NCI-H446 (cell line): ENCODE data around the gene AFF2.

Source experiments
- DNase-seq, 2 experiments: peaks; one replicate each; lab custom pipeline; 2025; lab: John Stamatoyannopoulos, UW

The AFF2 gene

GRCh38 chrX:148582353-148582752 is 81.9 kb downstream of the AFF2 start:
- DNase-seq = no peak

GRCh38 chrX:148588649-148589310 is 88.4 kb downstream of the AFF2 start:
- no peak for DNase-seq

DNA sequence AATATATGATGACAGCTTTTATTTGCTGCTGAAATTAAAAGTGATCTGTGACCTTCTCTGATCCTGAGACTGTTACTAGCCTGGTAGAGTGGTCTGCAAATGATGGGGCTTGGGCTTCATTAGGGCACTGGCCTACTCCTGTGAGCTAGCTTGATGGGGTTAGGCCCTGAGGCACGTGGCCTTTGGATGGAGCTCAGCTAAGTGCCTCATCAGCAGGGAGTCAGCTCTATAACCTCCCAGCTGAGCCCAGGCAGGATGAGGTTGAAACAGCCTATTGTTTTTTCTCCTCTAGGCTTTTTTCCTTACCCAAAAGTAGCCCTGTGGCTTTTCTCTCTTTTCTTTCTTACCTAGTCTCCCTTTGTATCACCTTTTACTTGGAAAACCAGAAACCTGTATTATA is 92.2 kb downstream of the AFF2 start:
- DNase-seq = no peak

- DNase-seq = no peak
Measured at GRCh38 chrX:148593146-148593545, 92.7 kb downstream of the AFF2 start.

GRCh38 chrX:148593987-148594386 is 93.6 kb downstream of the AFF2 start:
- DNase-seq = no peak

- DNase-seq = no peak
Measured at GRCh38 chrX:148599404-148599803, 99.0 kb downstream of the AFF2 start.

DNA sequence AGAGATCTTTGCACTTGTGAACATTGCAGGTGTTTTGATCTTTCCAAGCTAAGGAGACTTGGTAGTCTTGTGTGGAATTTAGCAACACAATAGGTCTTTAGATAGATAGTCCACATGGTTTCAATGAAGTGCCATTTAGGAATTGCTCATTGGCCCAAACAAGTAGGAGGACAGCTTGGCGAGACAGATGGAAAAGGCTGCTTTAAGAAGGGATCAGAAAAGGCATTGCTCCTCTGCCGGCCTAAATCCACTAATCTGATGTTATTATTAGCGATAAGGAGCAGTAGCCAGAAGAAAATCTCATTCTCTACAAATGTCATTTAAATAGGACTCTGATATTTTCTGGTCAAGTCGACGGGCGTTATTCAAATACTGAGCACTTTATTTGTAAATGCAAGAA is 99.7 kb downstream of the AFF2 start:
- no peak for DNase-seq

DNA sequence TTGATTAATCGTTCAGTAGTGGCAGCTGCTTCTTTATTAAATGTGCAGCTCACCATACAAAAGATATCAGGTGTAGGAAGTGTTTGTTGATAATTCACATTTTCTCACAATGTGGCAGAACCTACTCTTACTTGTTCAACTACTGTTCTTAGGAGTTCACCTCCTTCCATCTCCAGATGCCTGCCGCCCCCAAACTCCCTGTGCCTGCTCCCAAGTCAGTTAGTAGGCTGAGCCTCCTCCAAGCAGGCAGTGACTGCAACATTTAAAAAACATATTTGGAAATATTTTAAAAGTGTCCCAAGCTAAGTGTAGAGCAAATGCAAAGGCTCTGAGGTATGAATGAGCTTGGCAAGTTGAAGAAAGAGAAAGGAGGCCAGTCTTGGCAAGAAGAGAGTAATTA is 100.2 kb downstream of the AFF2 start:
- DNase-seq = no peak

DNA sequence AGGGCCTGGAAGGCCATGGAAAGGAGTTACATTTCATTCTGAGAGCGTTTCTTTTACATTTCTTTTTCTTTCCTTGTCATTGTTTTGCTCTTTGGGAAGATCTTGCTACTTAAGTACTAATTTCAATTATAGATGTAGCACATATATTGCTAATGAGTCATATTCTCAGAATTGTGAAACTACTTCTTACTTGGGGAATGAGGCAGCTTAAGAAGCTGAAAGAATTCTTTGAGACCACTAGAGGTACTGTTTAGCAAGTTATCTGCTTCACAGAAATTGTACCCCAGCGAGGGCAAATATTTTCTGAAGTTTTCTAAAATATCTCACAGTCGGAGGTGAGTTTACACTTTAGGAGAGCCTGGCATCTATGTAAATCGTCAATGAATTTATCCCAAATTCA is 100.6 kb downstream of the AFF2 start:
- no peak for DNase-seq

GRCh38 chrX:148609515-148610327 is 109.3 kb downstream of the AFF2 start:
- DNase-seq = no peak

GRCh38 chrX:148610328-148610698 is 109.9 kb downstream of the AFF2 start:
- DNase-seq = no peak

GRCh38 chrX:148611993-148612392 is 111.6 kb downstream of the AFF2 start:
- DNase-seq = no peak

GRCh38 chrX:148612431-148612830 is 112.0 kb downstream of the AFF2 start:
- no peak for DNase-seq

DNA sequence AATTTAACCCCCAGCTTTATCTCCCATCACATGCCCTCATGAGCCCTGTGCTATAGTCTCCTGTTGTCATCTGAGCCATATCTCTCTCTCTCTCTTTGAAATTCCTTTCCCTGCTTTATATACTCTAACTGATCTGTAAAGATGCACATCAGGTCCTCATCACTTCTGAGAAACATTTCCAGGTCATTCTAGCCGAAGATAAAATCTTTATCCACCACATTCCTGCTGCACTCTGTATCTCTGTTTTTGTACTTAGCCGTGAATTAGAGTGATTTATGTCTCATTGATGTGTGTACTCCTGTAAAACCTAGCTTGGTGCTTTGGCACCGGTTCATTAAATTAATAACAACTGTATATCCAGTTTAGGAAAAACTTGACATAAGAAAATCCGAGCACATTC is 113.2 kb downstream of the AFF2 start:
- DNase-seq = no peak

- DNase-seq = no peak
Measured at GRCh38 chrX:148615491-148615890, 115.1 kb downstream of the AFF2 start.

DNA sequence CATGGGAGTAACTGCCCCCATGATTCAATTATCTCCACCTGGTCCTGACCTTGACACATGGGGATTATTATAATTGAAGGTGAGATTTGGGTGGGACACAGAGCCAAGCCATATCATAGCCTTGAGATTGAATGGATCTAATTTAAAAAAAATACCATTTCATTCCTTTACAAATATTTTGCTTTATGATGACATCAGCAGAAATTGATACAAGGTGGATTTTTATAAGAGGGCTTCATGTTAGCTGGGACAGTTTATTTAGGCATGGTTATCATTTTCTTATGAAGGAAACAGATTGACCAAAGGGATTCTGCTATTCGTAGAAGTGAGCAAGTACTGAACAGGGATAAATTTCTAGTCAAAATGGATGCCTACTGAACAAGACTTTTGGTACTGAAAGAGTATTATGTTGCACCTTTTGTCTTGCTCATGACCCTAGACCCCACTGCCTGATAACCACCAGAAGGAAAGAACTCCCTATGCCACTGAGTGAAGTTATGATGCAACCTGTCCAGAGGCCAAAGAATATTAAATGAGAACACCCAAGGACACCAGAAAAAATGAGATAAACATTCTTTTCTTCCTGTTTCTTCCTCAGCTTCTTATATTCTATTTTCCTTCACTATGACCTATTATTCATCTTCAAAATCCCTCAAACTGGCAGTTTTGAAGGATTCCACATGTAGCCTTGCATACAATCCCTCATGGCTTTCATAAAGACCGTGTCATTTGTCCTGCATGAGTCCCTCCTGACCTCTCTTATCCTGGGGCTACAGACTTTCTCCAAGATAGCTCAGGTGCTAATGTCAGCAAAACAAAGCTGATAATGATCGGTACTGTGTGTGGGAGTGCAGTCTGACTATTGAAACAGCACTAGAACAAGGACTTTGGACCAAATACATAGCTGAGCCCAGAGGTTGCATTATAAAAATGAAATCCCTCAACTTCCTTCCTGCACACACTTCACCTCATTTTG is 118.3 kb downstream of the AFF2 start:
- no peak for DNase-seq

DNA sequence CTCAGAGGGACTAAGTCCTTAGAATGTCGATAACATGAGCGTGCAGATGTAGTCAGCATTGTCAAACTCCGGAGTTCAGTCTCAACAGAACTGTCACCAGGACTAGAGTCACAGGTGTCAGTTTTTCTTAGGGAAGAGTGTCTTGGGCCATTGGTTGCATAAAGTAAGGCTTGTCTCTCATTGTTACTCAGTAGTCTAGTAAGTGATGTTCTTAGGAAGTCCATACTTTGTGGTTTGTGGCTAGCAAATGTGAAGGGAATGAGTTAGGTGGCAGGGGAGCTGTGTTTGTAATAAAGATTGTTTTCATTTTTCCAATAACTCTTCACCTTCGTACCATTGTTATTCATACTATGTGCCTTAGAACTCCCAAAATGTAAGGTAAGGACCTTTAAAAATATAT is 119.6 kb downstream of the AFF2 start:
- DNase-seq = no peak

DNA sequence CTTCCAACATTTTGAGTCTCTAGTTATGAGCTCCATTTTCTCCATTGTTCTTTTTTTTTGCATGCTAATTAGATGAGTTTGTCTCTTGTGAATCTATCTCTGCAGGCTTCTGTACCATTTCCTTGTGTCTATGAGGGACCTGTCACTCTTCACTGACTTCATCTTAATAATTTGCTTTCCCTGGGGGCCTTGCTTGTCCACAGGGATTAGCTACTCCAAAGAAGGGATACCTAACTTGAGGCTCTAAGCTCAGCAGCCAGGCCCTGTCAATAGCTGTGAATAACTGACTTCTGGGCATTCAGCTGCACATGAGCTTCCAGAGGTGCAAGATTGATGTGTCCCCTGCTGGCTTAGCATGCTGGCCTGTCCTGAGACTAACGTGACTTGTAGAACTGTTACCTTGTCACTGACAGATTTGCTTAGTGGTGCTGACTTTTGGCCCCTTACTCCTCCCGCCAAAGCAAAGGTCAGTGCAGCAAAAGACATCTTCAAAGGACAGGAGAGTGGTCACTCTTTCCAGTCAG is 124.6 kb downstream of the AFF2 start:
- DNase-seq = no peak

GRCh38 chrX:148628621-148629020 is 128.2 kb downstream of the AFF2 start:
- DNase-seq = no peak

- DNase-seq = no peak
Measured at GRCh38 chrX:148629434-148629833, 129.0 kb downstream of the AFF2 start.

DNA sequence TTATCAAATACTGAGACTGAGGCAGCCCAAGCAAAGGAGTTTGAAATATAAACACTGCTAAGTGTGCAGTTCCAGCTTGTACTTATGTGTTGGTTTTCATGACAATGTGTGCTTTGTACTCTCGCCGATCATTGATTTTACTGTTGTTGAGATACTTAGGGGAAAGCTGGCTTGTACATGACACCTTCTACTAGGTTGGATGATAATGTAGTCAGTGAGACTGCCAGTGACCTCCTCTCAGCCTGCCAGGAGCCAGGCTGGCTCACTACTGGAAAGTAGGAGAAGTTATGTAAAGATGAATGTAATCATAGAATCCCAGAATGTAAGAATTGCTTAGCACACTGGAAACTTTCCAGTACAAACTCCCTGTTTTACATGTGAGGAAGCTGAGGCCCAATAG is 132.0 kb downstream of the AFF2 start:
- DNase-seq = no peak

GRCh38 chrX:148633218-148633908 is 132.9 kb downstream of the AFF2 start:
- DNase-seq = no peak
